GM21717 (cell line): ENCODE measurements around the gene RGS10.

Experiments
- ATAC-seq: cut with Tn5 transposase; IDR thresholded peaks from one replicate; pipeline ENCODE4 v1.9.1; 2021; ENCODE audit warnings: mild to moderate bottlenecking, moderate library complexity; ENCODE audit not compliant: unreplicated experiment

RGS10 gene

GRCh38 chr10:119499677-119500002, 42.9 kb downstream of the RGS10 start:
- no peak for ATAC-seq

- no peak for ATAC-seq
Observed at GRCh38 chr10:119498889-119499676, 43.4 kb downstream of the RGS10 start.

GRCh38 chr10:119497243-119497642, 45.3 kb downstream of the RGS10 start:
- no peak for ATAC-seq

- peak; percentile 85 for ATAC-seq
Observed at GRCh38 chr10:119496273-119496672, 46.2 kb downstream of the RGS10 start.

- no peak for ATAC-seq
Observed at GRCh38 chr10:119495545-119495944, 47.0 kb downstream of the RGS10 start.

GRCh38 chr10:119495021-119495505, 47.5 kb downstream of the RGS10 start:
- no peak for ATAC-seq

GRCh38 chr10:119494236-119495020, 48.1 kb downstream of the RGS10 start:
- ATAC-seq, result no peak

GRCh38 chr10:119493155-119493554, 49.4 kb downstream of the RGS10 start:
- no peak for ATAC-seq

- ATAC-seq, result no peak
Observed at GRCh38 chr10:119491966-119492757, 50.4 kb downstream of the RGS10 start.

GRCh38 chr10:119489991-119490326, 52.6 kb downstream of the RGS10 start:
- no peak for ATAC-seq

GRCh38 chr10:119488675-119489074, 53.8 kb downstream of the RGS10 start:
- no peak for ATAC-seq

GRCh38 chr10:119483839-119484238, 58.7 kb downstream of the RGS10 start:
- ATAC-seq, result no peak

GRCh38 chr10:119483001-119483400, 59.5 kb downstream of the RGS10 start:
- no peak for ATAC-seq

- no peak for ATAC-seq
Observed at GRCh38 chr10:119481781-119482426, 60.6 kb downstream of the RGS10 start.

GRCh38 chr10:119480667-119481066, 61.9 kb downstream of the RGS10 start:
- no peak for ATAC-seq

- ATAC-seq, result no peak
Observed at GRCh38 chr10:119479532-119479931, 63.0 kb downstream of the RGS10 start.

GRCh38 chr10:119478811-119479341, 63.6 kb downstream of the RGS10 start:
- peak; percentile 4 for ATAC-seq

GRCh38 chr10:119478111-119478802, 64.3 kb downstream of the RGS10 start:
- ATAC-seq, result peak; percentile 77

- ATAC-seq, result peak; percentile 57
Observed at GRCh38 chr10:119477444-119477843, 65.1 kb downstream of the RGS10 start.

GRCh38 chr10:119474606-119475005, 67.9 kb downstream of the RGS10 start:
- ATAC-seq, result no peak
